ENCODE data around the gene VWA7.
"Not testable (repeated sequence)": the region's sequence is repeated elsewhere in the genome, so short reads cannot be mapped to it uniquely, and the experiment has no call there.

- TF ChIP-seq CTCF (conservative IDR thresholded peaks at IDR 0.05); ZFX (IDR thresholded peaks at IDR 0.05): not testable (repeated sequence)
These were observed 46.6 kb upstream of the VWA7 start for GRCh38 chr6:31823592-31824196.
